H1 (cell line): ENCODE data around the gene DLG1. TPM values are rescaled to one million over a fixed set of nuclear protein-coding genes. Genes with fewer than 3 reads are reported as not detected.

Experiments
- CTCF ChIA-PET: fragments of 300-600 bp; sonication (Branson Sonifier 250); formaldehyde crosslinking; loops from one replicate; lab custom pipeline; 2021; ENCODE audit not compliant: partially characterized antibody; lab: Charles Lee
- POLR2A ChIA-PET: fragments of 300-600 bp; sonication (Branson Sonifier 250); formaldehyde crosslinking; loops from one replicate; lab custom pipeline; 2021; ENCODE audit warnings: inconsistent platforms; ENCODE audit not compliant: partially characterized antibody; lab: Charles Lee
- DNase-seq, 2 experiments: peaks; one replicate each; pipeline versions ENCODE4 v3.0.0 to v3.0.0-alpha.2; 2010 to 2022; ENCODE audit warnings: low spot score in 2 of 2, low read depth in 1 of 2, mixed read lengths in 1 of 2
- FAIRE-seq: peaks from 2 replicates; lab custom pipeline; 2011; peaks lifted over from hg19 to GRCh38; lab: Jason Lieb, UNC
- H2AFZ ChIP-seq: 2 replicates; pipeline ENCODE4 v1.8.1; 2012; ENCODE audit warnings: low read length, inconsistent platforms
- H2AK5ac ChIP-seq: 2 replicates; pipeline ENCODE4 v1.6.1; 2013; ENCODE audit warnings: low read depth, low read length
- H2BK120ac ChIP-seq: replicated peaks from 2 replicates; pipeline ENCODE3; 2013; ENCODE audit warnings: low read depth, low read length, inconsistent platforms
- H2BK12ac ChIP-seq: 2 replicates; pipeline ENCODE4 v1.6.1; 2013; ENCODE audit warnings: low read depth, low read length
- H2BK15ac ChIP-seq: 2 replicates; pipeline ENCODE4 v1.6.1; 2013; ENCODE audit warnings: low read length
- H2BK20ac ChIP-seq: 2 replicates; pipeline ENCODE4 v1.6.1; 2013; ENCODE audit warnings: low read length
- H2BK5ac ChIP-seq: 2 replicates; pipeline ENCODE4 v1.6.1; 2013; ENCODE audit warnings: low read depth, low read length
- H3K14ac ChIP-seq: 2 replicates; pipeline ENCODE4 v1.6.1; 2013; ENCODE audit warnings: inconsistent platforms; ENCODE audit not compliant: insufficient read length
- H3K18ac ChIP-seq: 2 replicates; pipeline ENCODE4 v1.6.1; 2013; ENCODE audit warnings: low read length; ENCODE audit errors: extremely low read depth
- H3K23ac ChIP-seq: 2 replicates; pipeline ENCODE4 v1.6.1; 2013; ENCODE audit warnings: inconsistent platforms; ENCODE audit not compliant: insufficient read length
- H3K23me2 ChIP-seq: 2 replicates; pipeline ENCODE4 v1.6.1; 2013; ENCODE audit warnings: low read depth, low read length
- H3K27ac ChIP-seq: 2 replicates; pipeline ENCODE4 v1.6.1; 2011; ENCODE audit warnings: low read depth, low read length, inconsistent platforms
- H3K27me3 ChIP-seq, 4 experiments: replicated peaks in 1 of 4; 1 replicate in 1 of 4; 2 replicates in 3 of 4; pipeline versions ENCODE4 v1.6.1 to v1.8.1; 2011 to 2013; ENCODE audit warnings: low read length in 3 of 4, mild to moderate bottlenecking in 3 of 4, inconsistent platforms in 2 of 4, mixed read lengths in 2 of 4, moderate library complexity in 1 of 4; ENCODE audit not compliant: control insufficient read depth in 3 of 4, insufficient read depth in 3 of 4; ENCODE audit errors: extremely low read depth in 1 of 4
- H3K36me3 ChIP-seq, 4 experiments: 2 replicates each; pipeline versions ENCODE4 v1.6.1 to v1.8.1; 2011 to 2013; ENCODE audit warnings: mild to moderate bottlenecking in 4 of 4, low read length in 3 of 4, moderate library complexity in 2 of 4, control low read depth in 1 of 4, inconsistent platforms in 1 of 4; ENCODE audit not compliant: insufficient read depth in 4 of 4, control insufficient read depth in 2 of 4
- H3K4ac ChIP-seq: replicated peaks from 2 replicates; pipeline ENCODE3; 2013; ENCODE audit warnings: low read length, low read depth, mixed read lengths, inconsistent platforms; ENCODE audit not compliant: insufficient read length
- H3K4me1 ChIP-seq, 4 experiments: replicated peaks in 1 of 4; 1 replicate in 1 of 4; 2 replicates in 3 of 4; pipeline versions ENCODE4 v1.6.1 to v1.8.1; 2011 to 2013; ENCODE audit warnings: low read length in 3 of 4, inconsistent platforms in 2 of 4, mixed read lengths in 1 of 4; ENCODE audit not compliant: insufficient read depth in 4 of 4, control insufficient read depth in 3 of 4
- H3K4me2 ChIP-seq, 2 experiments: 2 replicates each; pipeline versions ENCODE4 v1.6.1 to v1.8.1; 2011 to 2013; ENCODE audit warnings: low read depth in 2 of 2, low read length in 2 of 2, control low read depth in 1 of 2, inconsistent platforms in 1 of 2, mild to moderate bottlenecking in 1 of 2; ENCODE audit not compliant: insufficient read depth in 1 of 2
- H3K4me3 ChIP-seq, 4 experiments: fragments of 200-600, 300-600 bp in 1 of 4; sonication (generic), shearing (Covaris generic), sonication (Bioruptor Twin) in 1 of 4; 2 replicates each; pipeline versions ENCODE4 v1.5.1 to v1.8.1; 2011 to 2016; ENCODE audit warnings: low read length in 4 of 4, low read depth in 3 of 4, control low read depth in 2 of 4, inconsistent platforms in 2 of 4, mild to moderate bottlenecking in 2 of 4, mixed read lengths in 1 of 4, moderate library complexity in 1 of 4; ENCODE audit not compliant: insufficient read depth in 2 of 4; ENCODE audit errors: extremely low read depth in 1 of 4
- H3K56ac ChIP-seq: replicated peaks from 2 replicates; pipeline ENCODE3; 2013; ENCODE audit warnings: low read depth, mild to moderate bottlenecking, mixed read lengths, low read length, inconsistent platforms; ENCODE audit not compliant: insufficient read length
- H3K79me1 ChIP-seq: 2 replicates; pipeline ENCODE4 v1.6.1; 2013; ENCODE audit warnings: low read depth, low read length, control low read depth
- H3K79me2 ChIP-seq, 2 experiments: 2 replicates each; pipeline versions ENCODE4 v1.6.1 to v1.8.1; 2012 to 2013; ENCODE audit warnings: low read length in 2 of 2, mild to moderate bottlenecking in 2 of 2, inconsistent platforms in 1 of 2; ENCODE audit not compliant: insufficient read depth in 2 of 2, control insufficient read depth in 1 of 2
- H3K9ac ChIP-seq, 4 experiments: replicated peaks in 1 of 4; 1 replicate in 1 of 4; 2 replicates in 3 of 4; pipeline versions ENCODE4 v1.6.1 to v1.8.1; 2011 to 2013; ENCODE audit warnings: low read depth in 3 of 4, low read length in 3 of 4, control low read depth in 2 of 4, mild to moderate bottlenecking in 2 of 4, moderate library complexity in 2 of 4, inconsistent platforms in 1 of 4; ENCODE audit errors: extremely low read depth in 1 of 4
- H3K9me3 ChIP-seq, 2 experiments: 2 replicates each; pipeline versions ENCODE4 v1.6.1 to v1.8.1; 2012 to 2013; ENCODE audit warnings: mild to moderate bottlenecking in 2 of 2, moderate library complexity in 2 of 2, control low read depth in 1 of 2, inconsistent platforms in 1 of 2, low read depth in 1 of 2, low read length in 1 of 2, mixed read lengths in 1 of 2; ENCODE audit not compliant: insufficient read depth in 2 of 2
- H4K20me1 ChIP-seq, 2 experiments: replicated peaks in 1 of 2; 2 replicates each; pipeline versions ENCODE3 to v1.8.1; 2011 to 2013; ENCODE audit warnings: inconsistent platforms in 2 of 2, low read length in 2 of 2, mild to moderate bottlenecking in 1 of 2; ENCODE audit not compliant: insufficient read depth in 2 of 2, control insufficient read depth in 1 of 2
- H4K5ac ChIP-seq: 2 replicates; pipeline ENCODE4 v1.6.1; 2013; ENCODE audit warnings: low read length, low read depth, mixed read lengths, inconsistent platforms; ENCODE audit not compliant: insufficient read length
- H4K8ac ChIP-seq: 2 replicates; pipeline ENCODE4 v1.8.0; 2013; ENCODE audit warnings: mild to moderate bottlenecking, moderate library complexity, low read length, inconsistent platforms; ENCODE audit not compliant: insufficient read depth; ENCODE audit errors: extremely low read depth
- H4K91ac ChIP-seq: replicated peaks from 2 replicates; pipeline ENCODE3; 2013; ENCODE audit warnings: low read length, mixed read lengths, inconsistent platforms; ENCODE audit not compliant: insufficient read length
- CHD1 ChIP-seq: IDR thresholded peaks from 2 replicates; pipeline ENCODE4 v1.6.1; 2012; ENCODE audit warnings: low read depth, low read length, improper control_type of control experiment
- CHD2 ChIP-seq: IDR thresholded peaks from 2 replicates; pipeline ENCODE4 v1.6.1; 2012; ENCODE audit warnings: low read length, improper control_type of control experiment
- KDM1A ChIP-seq: fragments of 200-600, 300-600 bp; sonication (generic); IDR thresholded peaks from 2 replicates; pipeline ENCODE4 v1.7.1; 2016; ENCODE audit warnings: mild to moderate bottlenecking, low read length, borderline replicate concordance
- PHF8 ChIP-seq: fragments of 200-600 bp; sonication (generic); conservative IDR thresholded peaks from 2 replicates; pipeline ENCODE4 v1.7.1; 2012; ENCODE audit warnings: low read depth, mild to moderate bottlenecking, inconsistent platforms, low read length, moderate library complexity
- SP1 ChIP-seq: IDR thresholded peaks from 2 replicates; pipeline ENCODE4 v1.6.1; 2011; ENCODE audit warnings: low read depth, low read length
- WGBS, 2 experiments: shearing (Covaris generic) in 1 of 2; methylation state at CpG; one replicate each; pipeline versions ENCODE4 v1.1.6 to v1.1.7; 2013 to 2015; ENCODE audit warnings: low lambda C conversion rate in 2 of 2, mixed read lengths in 2 of 2, inconsistent platforms in 1 of 2, low coverage in 1 of 2, missing lambda C conversion rate in 1 of 2; ENCODE audit not compliant: insufficient replicate concordance in 2 of 2, insufficient coverage in 1 of 2, insufficient read length in 1 of 2; ENCODE audit errors: extremely low coverage in 1 of 2, missing lambda C conversion rate in 1 of 2; 5-methylcytosine and 5-hydroxymethylcytosine counted together
- polyA plus RNA-seq, 7 experiments: library from polyadenylated mRNA; depleted of rRNA in 3 of 7; stranded (reverse) in 5 of 7; unstranded in 2 of 7; fragments of >200 nt in 5 of 7; fragments of 200-250 nt in 2 of 7; gene quantifications; 1 replicate in 5 of 7; 2 replicates in 1 of 7; 4 replicates in 1 of 7; pipeline versions ENCODE4 v1.2.1 to v1.2.3, GENCODE V29; 2011 to 2013; ENCODE audit warnings: missing spikeins in 2 of 7, mixed read lengths in 2 of 7
- total RNA-seq: library from RNA; stranded (reverse); fragmentation: NEBNext Ultra II Directional; extraction: Animal tissue kit (Norgen Biotek cat#: 25700); gene quantifications from 2 replicates; pipeline ENCODE4 v1.2.1, GENCODE V29; 2021

Gene DLG1
- total and polyA plus RNA-seq, 2 of the 8 experiments (the other 6 are each of a cell fraction or from before 2014, with no cell fraction given) = 13.4 to 78.8 TPM

GRCh38 chr3:197248341-197248740, 50.1 kb downstream of the DLG1 start:
- Histone ChIP-seq H2BK15ac (no peak overlapping the region), H2BK12ac (no peak overlapping the region), H2AFZ (no peak overlapping the region), H4K20me1 (peaks cover 0 to 1% of the 10 kb centered on the region in 2 experiments), H2BK5ac (no peak overlapping the region), H2BK120ac (no peak overlapping the region), H3K79me2 (peaks cover 9 to 93% of the 10 kb centered on the region in 2 experiments), H3K4ac (no peak overlapping the region), H4K5ac (no peak overlapping the region), H3K14ac (no peak overlapping the region), H4K8ac (no peak overlapping the region), H3K23ac (no peak overlapping the region), H3K36me3 (peaks cover 0 to 14% (median 0%) of the 10 kb centered on the region in 4 experiments; a peak in 2 of 8 replicates), H3K4me2 (no peak overlapping the region), H3K27me3 (no peaks in the 10 kb centered on the region), H2AK5ac (no peak overlapping the region), H3K9ac (no peak overlapping the region), H3K79me1 (peaks cover 2% of the 10 kb centered on the region; the same call in 1 of the 2 replicates), H3K27ac (no peak overlapping the region), H3K4me3 (no peak overlapping the region), H3K56ac (no peak overlapping the region), H3K9me3 (peaks cover 0 to 4% of the 10 kb centered on the region in 2 experiments; a peak in 2 of 4 replicates), H4K91ac (no peak overlapping the region), H3K18ac (no peak overlapping the region), H3K4me1 (peaks cover 0 to 9% (median 6%) of the 10 kb centered on the region in 4 experiments; a peak in 3 of 7 replicates), H2BK20ac (no peak overlapping the region), H3K23me2 (no peaks in the 10 kb centered on the region)
- 87% methylated on average over 4 of the region's 4 CpGs; no CpG with 5 or more reads in 1 of the 2 experiments for WGBS, 2 experiments
- POLR2A ChIA-PET = no interaction called here
- TF ChIP-seq CHD1 = no peak
- TF ChIP-seq SP1 = no peak
- TF ChIP-seq CHD2 = no peak
- TF ChIP-seq KDM1A = no peak
- TF ChIP-seq PHF8 = no peak
- FAIRE-seq (no peak), DNase-seq (no peak)
- CTCF ChIA-PET = interaction anchor here (1.0 to 1.3 kb wide), 3 partner anchors 23 to 25 kb away, joined by 3 read pairs; no protein-coding TSS in a partner anchor
